Stomach (tissue), 9 donors: Measurements from ENCODE around the gene TRAF3IP3. TPM values are rescaled to one million over a fixed set of nuclear protein-coding genes. Genes with fewer than 3 reads are reported as not detected.

ENCODE experiments used
- DNase-seq, 2 donors: peaks; one replicate each; pipeline versions ENCODE4 v3.0.0 to v3.0.0-alpha.2; 2013 to 2019
- H3K27ac ChIP-seq, 5 donors: fragments of 200-600 bp in 4 of 5; sonication (generic) in 4 of 5; one replicate each; pipeline ENCODE4 v1.5.1; 2013 to 2019; ENCODE audit warnings: mild to moderate bottlenecking in 1 of 5, moderate library complexity in 1 of 5
- H3K27me3 ChIP-seq, 3 donors: fragments of 200-600 bp; sonication (generic); one replicate each; pipeline ENCODE4 v1.5.1; 2017 to 2019; ENCODE audit warnings: mixed run types in 1 of 3
- H3K36me3 ChIP-seq, 4 donors: fragments of 200-600 bp; sonication (generic); 1 replicate in 3 of 4; 2 replicates in 1 of 4; pipeline ENCODE4 v1.5.1; 2016 to 2019
- H3K4me1 ChIP-seq, 4 donors: fragments of 200-600 bp; sonication (generic); one replicate each; pipeline ENCODE4 v1.5.1; 2016 to 2019
- H3K4me3 ChIP-seq, 4 donors: fragments of 200-600 bp; sonication (generic) in 3 of 4; one replicate each; pipeline ENCODE4 v1.5.1; 2016 to 2019; ENCODE audit warnings: mild to moderate bottlenecking in 1 of 4
- H3K9me3 ChIP-seq, 4 donors: fragments of 200-600 bp; sonication (generic); one replicate each; pipeline ENCODE4 v1.5.1; 2016 to 2019
- CTCF ChIP-seq, 7 experiments: fragments of 450-650 bp in 4 of 7; fragments of 200-600 bp in 3 of 7; sonication (generic) in 3 of 7; IDR thresholded peaks; one replicate each; pipeline ENCODE4 v1.5.1; 2016 to 2019; ENCODE audit warnings: antibody characterized with exemption in 7 of 7, control low read depth in 2 of 7, mild to moderate bottlenecking in 1 of 7
- EP300 ChIP-seq: sonication (generic); formaldehyde crosslinking; IDR thresholded peaks from one replicate; pipeline ENCODE4 v1.6.1; 2017; ENCODE audit warnings: antibody characterized with exemption
- POLR2A ChIP-seq, 4 donors: fragments of 450-650 bp; IDR thresholded peaks; one replicate each; pipeline ENCODE4 v1.6.1; 2016; ENCODE audit warnings: antibody characterized with exemption in 4 of 4, control low read depth in 2 of 4, mild to moderate bottlenecking in 1 of 4, moderate library complexity in 1 of 4
- POLR2AphosphoS5 ChIP-seq, 3 donors: sonication (generic); formaldehyde crosslinking; IDR thresholded peaks; one replicate each; pipeline ENCODE4 v1.6.1; 2016; ENCODE audit warnings: antibody characterized with exemption in 3 of 3
- WGBS, 5 donors: extraction: QIAGEN DNeasy Blood & Tissue Kit in 3 of 5; methylation state at CpG; one replicate each; pipeline versions ENCODE4 v1.1.5 to v1.1.7; 2013 to 2018; 5-methylcytosine and 5-hydroxymethylcytosine counted together
- intact Hi-C: fragments of 100-400 bp; cut with DNase I; formaldehyde crosslinking; loops from one replicate; pipeline ENCODE4 v1.15.1; 2023; ENCODE audit warnings: low total_unique reads
- polyA plus RNA-seq, 3 donors: library from polyadenylated mRNA; stranded (reverse); fragments of 200-250 nt; gene quantifications; one replicate each; pipeline ENCODE4 v1.2.3, GENCODE V29; 2013
- total RNA-seq, 5 donors: library from RNA; depleted of rRNA; stranded (reverse); fragments of >200 nt; gene quantifications; one replicate each; pipeline versions ENCODE4 v1.1.0 to v1.2.3, GENCODE V29; 2014 to 2016
- donor health status: healthy with polysubstance abuse.
- donor health status: Bipolar disorder and iron deficiency.
- donor health status: healthy.

The TRAF3IP3 gene
- total and polyA plus RNA-seq, 8 donors, result 2.2 to 9.6 (median 3.3) TPM; not detected in 1

GRCh38 chr1:209827384-209828262, 71.8 kb downstream of the TRAF3IP3 start, which contains the start of gene UTP25:
TSS of gene UTP25 (plus strand) at chr1:209827972. CDS start at chr1:209828064, 92 bp downstream.
- WGBS, 5 donors, result 12 to 15% (median 13%) methylated on average over 49 to 51 of the region's 51 CpGs
- no peaks in the 10 kb centered on the region for H3K9me3 ChIP-seq
- H3K36me3 ChIP-seq, result peaks cover 12 to 24% (median 21%) of the 10 kb centered on the region in 4 donors
- H3K27me3 ChIP-seq, result no peaks in the 10 kb centered on the region
- DNase-seq, result peak; percentile 95 to 98
- H3K27ac ChIP-seq, result peak within 1 kb of the TSS; percentile 20 to 85 (median 75)
- peaks cover 9 to 34% (median 23%) of the 10 kb centered on the region in 4 donors for H3K4me1 ChIP-seq
- no peak for TF ChIP-seq EP300
- TF ChIP-seq CTCF (IDR thresholded peaks at IDR 0.05), result peak in 5 of 7 experiments; percentile 53 to 91 (median 61)
- no peak for TF ChIP-seq POLR2A (IDR thresholded peaks at IDR 0.05)
- TF ChIP-seq POLR2AphosphoS5 (IDR thresholded peaks at IDR 0.05), result peak; percentile 84 to 98 (median 97)
- intact Hi-C loops, result no loop called here
- peak within 1 kb of the TSS; percentile 76 to 95 (median 90) for H3K4me3 ChIP-seq

GRCh38 chr1:209829716-209830115, 73.9 kb downstream of the TRAF3IP3 start:
- intact Hi-C loops, result no loop called here
- Histone ChIP-seq H3K4me1 (peaks cover 0 to 30% (median 21%) of the 10 kb centered on the region in 4 donors), H3K27me3 (no peaks in the 10 kb centered on the region)

GRCh38 chr1:209830722-209831121, 74.9 kb downstream of the TRAF3IP3 start:
- 88 to 92% (median 91%) methylated on average over 3 of the region's 3 CpGs for WGBS, 5 donors
- Histone ChIP-seq H3K27me3 (no peaks in the 10 kb centered on the region), H3K4me3 (no peak overlapping the region), H3K36me3 (peaks cover 37 to 55% (median 51%) of the 10 kb centered on the region in 4 donors), H3K4me1 (peaks cover 0 to 30% (median 21%) of the 10 kb centered on the region in 4 donors), H3K9me3 (no peaks in the 10 kb centered on the region), H3K27ac (no peak overlapping the region)
- DNase-seq, result no peak
- intact Hi-C loops, result no loop called here
- no peak for TF ChIP-seq POLR2AphosphoS5 (IDR thresholded peaks at IDR 0.05)
- TF ChIP-seq CTCF (IDR thresholded peaks at IDR 0.05), result no peak
- no peak for TF ChIP-seq EP300
- TF ChIP-seq POLR2A (IDR thresholded peaks at IDR 0.05), result no peak

More at GRCh38 chr1:209829716-209830115, 73.9 kb downstream of the TRAF3IP3 start:
- Histone ChIP-seq H3K27ac (no peak overlapping the region), H3K4me3 (no peak overlapping the region), H3K9me3 (no peaks in the 10 kb centered on the region), H3K36me3 (peaks cover 29 to 45% (median 42%) of the 10 kb centered on the region in 4 donors)
- 80 to 87% (median 82%) methylated on average over 2 of the region's 2 CpGs for WGBS, 5 donors
- DNase-seq, result no peak
- TF ChIP-seq POLR2A (IDR thresholded peaks at IDR 0.05), result no peak
- no peak for TF ChIP-seq EP300
- no peak for TF ChIP-seq CTCF (IDR thresholded peaks at IDR 0.05)
- TF ChIP-seq POLR2AphosphoS5 (IDR thresholded peaks at IDR 0.05), result no peak

- Histone ChIP-seq H3K4me3 (no peak overlapping the region), H3K4me1 (peaks cover 0 to 30% (median 21%) of the 10 kb centered on the region in 4 donors), H3K27ac (no peak overlapping the region), H3K27me3 (no peaks in the 10 kb centered on the region), H3K9me3 (no peaks in the 10 kb centered on the region), H3K36me3 (peaks cover 46 to 64% (median 59%) of the 10 kb centered on the region in 4 donors)
- 88 to 100% (median 95%) methylated on average over 1 of the region's 1 CpG for WGBS, 5 donors
- intact Hi-C loops, result no loop called here
- DNase-seq, result no peak
- TF ChIP-seq POLR2AphosphoS5 (IDR thresholded peaks at IDR 0.05) (no peak), CTCF (IDR thresholded peaks at IDR 0.05) (no peak), EP300 (no peak), POLR2A (IDR thresholded peaks at IDR 0.05) (no peak)
These were observed 75.8 kb downstream of the TRAF3IP3 start for GRCh38 chr1:209831615-209832014.
